Suprapubic skin (tissue), 4 donors: ENCODE results near the gene RNF6. TPM values are rescaled to one million over a fixed set of nuclear protein-coding genes. Genes with fewer than 3 reads are reported as not detected.
A peak's percentile ranks its signal among the peaks of the same experiment; 100 is the strongest.

ENCODE experiments used
- DNase-seq, 2 donors: peaks; one replicate each; pipeline ENCODE4 v3.0.0-alpha.2; 2019; ENCODE audit warnings: low spot score in 2 of 2
- H3K27ac ChIP-seq: fragments of 200-600 bp; sonication (generic); one replicate; pipeline ENCODE4 v1.5.1; 2019
- H3K27me3 ChIP-seq: fragments of 200-600 bp; sonication (generic); one replicate; pipeline ENCODE4 v1.5.1; 2019
- H3K36me3 ChIP-seq: fragments of 200-600 bp; sonication (generic); one replicate; pipeline ENCODE4 v1.5.1; 2019
- H3K4me1 ChIP-seq: fragments of 200-600 bp; sonication (generic); one replicate; pipeline ENCODE4 v1.5.1; 2019
- H3K4me3 ChIP-seq: fragments of 200-600 bp; sonication (generic); one replicate; pipeline ENCODE4 v1.5.1; 2019; ENCODE audit warnings: mild to moderate bottlenecking
- H3K9me3 ChIP-seq: fragments of 200-600 bp; sonication (generic); one replicate; pipeline ENCODE4 v1.5.1; 2019
- CTCF ChIP-seq, 2 donors: fragments of 200-600 bp in 1 of 2; fragments of 450-650 bp in 1 of 2; sonication (generic) in 1 of 2; IDR thresholded peaks; one replicate each; pipeline ENCODE4 v1.5.1; 2016 to 2019; ENCODE audit warnings: antibody characterized with exemption in 2 of 2, mild to moderate bottlenecking in 1 of 2, moderate library complexity in 1 of 2
- EP300 ChIP-seq: sonication (generic); formaldehyde crosslinking; IDR thresholded peaks from one replicate; pipeline ENCODE4 v1.6.1; 2017; ENCODE audit warnings: antibody characterized with exemption
- POLR2A ChIP-seq, 2 donors: fragments of 450-650 bp; IDR thresholded peaks; one replicate each; pipeline ENCODE4 v1.6.1; 2017; ENCODE audit warnings: antibody characterized with exemption in 2 of 2, mild to moderate bottlenecking in 2 of 2, moderate library complexity in 2 of 2
- POLR2AphosphoS5 ChIP-seq, 3 donors: sonication (generic); formaldehyde crosslinking; IDR thresholded peaks; one replicate each; pipeline ENCODE4 v1.6.1; 2017; ENCODE audit warnings: antibody characterized with exemption in 3 of 3
- WGBS: methylation state at CpG from one replicate; pipeline ENCODE4 v1.1.5; 2018; 5-methylcytosine and 5-hydroxymethylcytosine counted together
- total RNA-seq, 4 donors: library from RNA; depleted of rRNA; stranded (reverse); fragments of >200 nt; gene quantifications; one replicate each; pipeline ENCODE4 v1.1.0, GENCODE V29; 2016

The RNF6 gene
- total RNA-seq, 4 donors from 2014 or later: 18.2 to 30.6 (median 25.0) TPM

- no peak overlapping the region for H3K4me3 ChIP-seq
- no peak overlapping the region for H3K27ac ChIP-seq
- TF ChIP-seq CTCF (IDR thresholded peaks at IDR 0.05): no peak
- TF ChIP-seq POLR2A (IDR thresholded peaks at IDR 0.05): no peak
- TF ChIP-seq POLR2AphosphoS5 (IDR thresholded peaks at IDR 0.05): no peak
- no peak for TF ChIP-seq EP300
- no peaks in the 10 kb centered on the region for H3K36me3 ChIP-seq
- 58% methylated on average over 2 of the region's 2 CpGs for WGBS
- no peak for DNase-seq
- H3K27me3 ChIP-seq: no peaks in the 10 kb centered on the region
- no peaks in the 10 kb centered on the region for H3K9me3 ChIP-seq
- H3K4me1 ChIP-seq: peaks cover 14% of the 10 kb centered on the region
Observed at GRCh38 chr13:26257049-26257448, 34.9 kb upstream of the RNF6 start.

- peaks cover 14% of the 10 kb centered on the region for H3K4me1 ChIP-seq
- no peak overlapping the region for H3K27ac ChIP-seq
- no peaks in the 10 kb centered on the region for H3K27me3 ChIP-seq
- no peak for TF ChIP-seq CTCF (IDR thresholded peaks at IDR 0.05)
- H3K9me3 ChIP-seq: no peaks in the 10 kb centered on the region
- no peak overlapping the region for H3K4me3 ChIP-seq
- 73% methylated on average over 10 of the region's 10 CpGs for WGBS
- DNase-seq: no peak
- no peaks in the 10 kb centered on the region for H3K36me3 ChIP-seq
Observed at GRCh38 chr13:26255691-26256277, 33.7 kb upstream of the RNF6 start.

GRCh38 chr13:26255115-26255514 lies 33.0 kb upstream of the RNF6 start:
- H3K27ac ChIP-seq: peak overlapping the region; percentile 93
- TF ChIP-seq CTCF (IDR thresholded peaks at IDR 0.05): no peak
- 1% methylated on average over 7 of the region's 7 CpGs for WGBS

GRCh38 chr13:26254583-26255111 lies 32.5 kb upstream of the RNF6 start:
- Histone ChIP-seq H3K9me3 (no peaks in the 10 kb centered on the region), H3K4me3 (peak overlapping the region; percentile 90), H3K27me3 (no peaks in the 10 kb centered on the region), H3K27ac (peak overlapping the region; percentile 93), H3K4me1 (peaks cover 14% of the 10 kb centered on the region), H3K36me3 (no peaks in the 10 kb centered on the region)
- peak; percentile 78 to 87 for DNase-seq
- TF ChIP-seq POLR2AphosphoS5 (IDR thresholded peaks at IDR 0.05): no peak
- WGBS: 1% methylated on average over 30 of the region's 35 CpGs

More at GRCh38 chr13:26255115-26255514, 33.0 kb upstream of the RNF6 start:
- no peaks in the 10 kb centered on the region for H3K27me3 ChIP-seq
- H3K9me3 ChIP-seq: no peaks in the 10 kb centered on the region
- H3K36me3 ChIP-seq: no peaks in the 10 kb centered on the region
- H3K4me3 ChIP-seq: peak overlapping the region; percentile 90
- no peak for DNase-seq
- peaks cover 14% of the 10 kb centered on the region for H3K4me1 ChIP-seq

- Histone ChIP-seq H3K4me3 (peak within 1 kb of the TSS; percentile 90), H3K4me1 (peaks cover 14% of the 10 kb centered on the region), H3K36me3 (no peaks in the 10 kb centered on the region), H3K27me3 (no peaks in the 10 kb centered on the region), H3K9me3 (no peaks in the 10 kb centered on the region), H3K27ac (peak within 1 kb of the TSS; percentile 93)
- TF ChIP-seq CTCF (IDR thresholded peaks at IDR 0.05) (no peak), POLR2AphosphoS5 (IDR thresholded peaks at IDR 0.05) (peak in 1 of 3 donors; percentile 34), POLR2A (IDR thresholded peaks at IDR 0.05) (no peak), EP300 (no peak)
- WGBS: under 1% methylated on average over 29 of the region's 79 CpGs
- DNase-seq: peak; percentile 90 to 91
Observed at GRCh38 chr13:26253787-26254582, 31.9 kb upstream of the RNF6 start, which contains the start of gene CDK8. Gene CDK8, plus strand, starts transcription at chr13:26254129. Its CDS starts 513 bp downstream, at chr13:26254642.
